T-helper 9 cell (primary cell): ENCODE measurements around the gene C9orf50.

Experiments used
- DNase-seq: peaks from one replicate; pipeline ENCODE4 v3.0.0-alpha.2; 2020

Gene C9orf50

DNA sequence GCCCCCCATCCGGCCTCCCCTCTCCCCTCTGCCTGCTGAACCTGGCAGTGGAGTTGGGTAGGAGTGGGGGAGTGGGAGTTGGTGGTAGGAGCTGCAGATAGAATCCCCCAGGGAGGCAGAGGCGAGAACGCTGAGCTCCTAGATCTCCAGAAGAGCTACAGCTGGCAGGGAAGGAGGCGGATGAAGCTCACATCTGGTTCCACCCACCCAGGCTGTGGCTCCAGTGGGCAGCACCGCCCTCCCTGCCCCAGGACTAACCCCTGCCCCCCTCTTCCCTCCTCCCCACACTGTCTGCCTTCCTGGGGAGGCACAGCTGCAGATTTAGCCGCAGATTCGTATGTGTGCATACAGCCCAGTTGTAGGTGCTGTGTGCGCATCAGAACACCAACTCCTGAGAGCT is 34.2 kb downstream of the C9orf50 start:
- no peak for DNase-seq

DNA sequence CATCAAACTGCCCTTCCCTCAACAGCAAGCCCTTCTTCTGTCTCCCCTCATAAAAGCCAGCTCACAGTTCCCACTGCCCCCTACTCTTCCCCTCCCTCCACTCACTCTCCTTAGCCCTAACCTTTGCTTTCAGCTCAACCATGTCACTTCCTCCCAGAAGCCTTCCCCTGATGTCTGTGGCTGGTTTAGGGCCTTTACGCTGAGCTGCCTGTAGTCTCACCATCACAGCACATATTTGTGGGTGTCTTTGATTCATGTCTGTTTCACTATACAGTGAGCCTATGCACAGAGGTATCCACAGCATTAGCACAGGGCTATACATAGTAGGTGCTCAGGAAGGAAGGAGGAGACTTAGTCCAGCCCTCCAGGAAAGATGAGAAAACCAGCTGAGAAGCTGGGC is 34.7 kb downstream of the C9orf50 start:
- no peak for DNase-seq

DNA sequence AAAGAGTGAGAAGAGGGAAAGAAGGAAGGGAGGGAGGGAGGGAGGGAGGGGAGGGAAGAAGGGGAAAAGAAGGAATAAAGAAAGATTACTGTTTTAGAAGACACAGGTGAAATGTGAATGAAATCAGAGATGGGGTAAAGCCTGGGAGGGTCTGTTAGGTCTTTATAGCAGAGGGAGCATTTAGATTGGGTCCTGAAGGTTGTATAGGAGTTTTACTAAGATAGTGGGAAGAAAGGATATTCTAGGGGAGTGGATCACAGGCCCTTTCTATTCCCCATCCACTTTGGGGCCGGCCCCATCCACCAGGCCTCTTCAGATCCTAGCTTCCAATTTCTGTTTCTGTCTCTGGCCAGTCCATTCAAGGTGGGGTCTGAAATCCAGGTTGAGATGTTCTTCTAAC is 35.5 kb downstream of the C9orf50 start:
- no peak for DNase-seq

- peak; percentile 32 for DNase-seq
Measured at GRCh38 chr9:129584136-129584535, 36.8 kb downstream of the C9orf50 start.

DNA sequence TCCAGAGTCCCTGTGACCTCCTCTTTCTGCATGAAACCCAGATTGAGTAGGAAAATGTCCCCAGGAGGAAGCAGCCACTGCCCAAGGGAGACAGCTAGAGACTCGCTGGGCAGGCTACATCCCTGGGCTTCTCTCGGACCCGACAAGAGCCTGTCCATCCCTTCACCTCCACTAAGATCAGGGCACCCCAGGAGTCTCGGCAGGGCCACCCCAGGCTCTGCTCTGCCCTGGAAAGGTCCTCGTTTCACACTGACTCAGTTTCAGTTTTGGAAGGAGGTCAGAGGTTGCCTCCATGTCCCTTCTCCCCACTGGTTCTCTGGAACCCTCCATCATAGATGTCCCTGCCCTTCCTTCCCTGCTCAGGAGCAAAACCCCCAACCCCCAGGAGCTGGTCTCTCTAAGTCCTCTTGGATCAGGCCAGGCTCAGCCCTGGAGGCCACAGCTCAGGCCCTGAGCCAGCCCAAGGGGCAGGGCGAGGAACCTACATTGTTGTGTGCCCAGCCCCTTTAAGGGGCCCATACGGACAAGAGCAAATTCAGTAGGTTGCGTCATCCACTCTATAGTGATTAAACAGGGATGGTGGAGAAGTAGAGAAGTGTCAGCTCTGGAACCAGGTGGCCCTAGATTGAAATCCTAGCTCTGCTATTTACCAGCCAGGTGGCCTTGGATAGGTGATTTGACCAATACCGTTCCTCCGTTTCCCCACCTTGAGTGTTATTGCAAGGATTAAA is 37.4 kb downstream of the C9orf50 start:
- no peak for DNase-seq

- DNase-seq: no peak
Measured at GRCh38 chr9:129582855-129583254, 38.0 kb downstream of the C9orf50 start.

GRCh38 chr9:129581505-129582189 is 39.3 kb downstream of the C9orf50 start:
- DNase-seq: no peak

DNA sequence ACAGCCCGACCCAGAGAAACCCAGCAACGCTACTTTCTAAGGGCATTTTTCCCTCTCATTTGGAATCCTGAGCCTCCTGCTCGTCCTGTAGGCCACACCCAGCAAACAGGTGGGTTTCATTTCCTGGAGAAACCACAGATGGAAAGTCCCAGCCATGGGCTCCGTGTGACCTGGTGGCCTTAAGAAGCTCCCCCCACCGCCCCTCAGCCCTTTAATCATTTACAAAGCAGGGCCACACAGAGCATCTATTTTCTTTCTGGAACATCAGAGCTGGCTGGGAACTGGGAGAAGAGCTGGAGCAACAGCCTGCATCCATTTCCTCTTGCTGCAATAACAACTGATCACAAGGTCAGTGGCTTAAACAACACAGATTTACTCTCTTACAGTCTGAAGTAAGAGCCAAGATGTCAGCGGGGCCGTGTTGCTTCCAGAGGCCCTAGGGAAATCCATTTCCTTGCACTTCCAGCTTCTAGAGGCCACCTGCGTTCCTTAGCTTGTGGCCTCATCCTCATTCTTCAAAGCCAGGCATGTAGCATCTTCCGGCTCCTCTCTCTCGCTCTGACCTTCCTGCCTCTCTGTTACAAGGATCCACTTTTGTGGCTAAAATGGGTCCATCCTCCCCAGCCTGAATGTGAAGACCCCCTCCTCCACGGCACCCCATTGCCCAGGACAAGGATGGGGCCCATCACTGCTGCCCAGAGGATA is 40.5 kb downstream of the C9orf50 start:
- no peak for DNase-seq

GRCh38 chr9:129579294-129579693 is 41.6 kb downstream of the C9orf50 start:
- DNase-seq: no peak

DNA sequence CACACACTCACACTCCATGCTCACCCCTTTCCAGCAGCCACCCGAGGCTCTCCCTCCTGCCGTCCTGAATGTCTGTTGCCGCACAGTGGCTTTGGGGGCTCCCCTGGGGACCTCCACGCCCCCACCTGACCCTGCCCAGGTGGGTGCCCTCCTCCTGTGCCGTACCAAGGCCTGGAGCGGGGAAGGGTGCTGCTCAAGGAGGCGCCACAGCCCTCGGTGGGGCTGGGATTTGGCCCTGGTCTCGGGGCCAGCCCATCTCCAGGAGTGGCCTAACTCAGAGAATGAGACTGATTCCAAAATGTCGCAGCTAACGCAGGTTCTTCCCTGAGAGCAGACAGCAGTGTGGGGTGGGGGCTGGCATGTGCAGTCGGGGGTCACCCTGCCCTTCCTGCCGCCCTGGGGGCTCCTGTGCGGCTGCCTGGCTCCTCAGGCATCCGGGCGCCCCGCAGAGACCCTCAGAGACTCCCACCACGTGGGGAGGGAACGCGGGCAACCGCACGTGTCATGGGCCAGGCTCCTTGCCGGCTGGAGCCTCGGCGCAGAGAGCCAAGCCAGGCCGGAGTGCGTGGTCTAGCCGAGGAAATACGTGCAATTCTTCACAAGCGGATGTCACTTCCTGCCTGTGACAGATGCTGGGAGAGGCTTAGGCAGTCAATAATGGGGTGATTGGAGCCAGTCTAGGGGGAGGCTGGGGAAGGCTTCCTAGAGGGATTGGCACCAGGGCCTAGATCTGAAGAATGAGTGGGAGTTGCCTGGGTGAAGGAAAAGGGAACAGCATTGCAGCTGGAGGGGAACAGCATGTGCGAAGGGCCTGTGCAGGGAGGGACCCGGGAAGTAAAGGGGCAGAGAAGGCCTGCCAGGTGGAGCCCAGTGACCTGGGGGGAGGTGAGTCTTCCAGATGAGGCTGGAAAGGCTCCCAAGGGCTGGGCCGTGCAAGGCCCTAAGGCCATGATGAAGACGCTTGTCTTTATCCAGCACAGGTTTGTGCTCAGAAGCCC is 44.1 kb downstream of the C9orf50 start:
- no peak for DNase-seq

DNA sequence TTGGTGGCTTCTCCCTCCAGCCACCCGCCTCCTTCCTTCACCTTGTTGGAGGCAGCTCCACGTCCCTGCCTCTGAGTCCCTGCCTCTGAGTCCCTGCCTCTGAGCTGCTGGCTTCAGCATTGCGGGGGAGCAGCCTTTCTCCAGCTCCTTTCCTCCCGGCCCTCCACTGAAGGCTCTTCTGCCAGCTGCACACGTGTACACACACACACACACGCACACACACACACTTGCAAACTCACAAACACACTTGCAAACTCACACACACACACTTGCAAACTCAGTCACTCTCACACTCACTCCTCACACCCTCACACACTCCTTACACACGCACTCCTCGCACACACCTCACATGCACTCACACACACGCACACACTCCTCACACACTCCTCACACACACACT is 45.1 kb downstream of the C9orf50 start:
- DNase-seq: no peak

- DNase-seq: no peak
Measured at GRCh38 chr9:129574911-129575585, 45.9 kb downstream of the C9orf50 start.

- DNase-seq: no peak
Measured at GRCh38 chr9:129573977-129574376, 46.9 kb downstream of the C9orf50 start.

DNA sequence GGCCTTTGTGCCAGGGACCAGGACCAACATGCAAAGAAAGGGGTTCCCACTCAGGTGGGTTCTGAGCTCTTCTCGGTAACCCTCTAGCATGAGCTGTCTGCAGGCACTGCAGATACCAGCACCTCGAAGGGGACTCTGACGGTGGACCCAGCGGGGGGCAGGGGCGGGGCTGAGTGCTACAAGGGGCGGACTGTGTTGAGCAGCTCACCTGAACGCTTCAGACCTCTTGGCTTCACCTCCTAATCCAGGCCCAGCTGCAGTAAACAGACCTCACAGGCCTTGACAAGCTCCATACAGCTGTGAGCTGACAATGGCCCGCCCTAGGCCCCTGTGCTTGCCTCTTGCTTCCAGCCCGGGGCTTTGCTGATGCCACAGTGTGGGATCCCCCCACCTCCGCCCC is 48.4 kb downstream of the C9orf50 start:
- DNase-seq: no peak

DNA sequence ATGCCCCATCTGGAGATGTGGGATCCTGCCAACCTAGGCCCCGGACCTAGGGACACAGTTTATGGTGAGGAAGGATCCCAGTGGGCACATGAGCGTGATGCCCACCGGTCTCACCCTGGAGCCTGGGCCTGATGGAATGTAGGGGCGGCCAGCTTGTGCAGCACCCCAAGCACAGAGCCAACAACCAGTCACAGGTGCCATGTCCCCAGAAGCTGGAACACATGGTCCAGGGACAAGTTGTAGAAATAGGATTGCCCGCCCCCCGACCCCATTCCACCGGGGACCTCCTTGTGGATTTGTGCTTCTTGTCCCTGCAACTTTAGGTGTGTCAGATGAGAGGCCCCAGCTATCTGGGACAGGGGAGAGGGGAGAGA is 48.9 kb downstream of the C9orf50 start:
- no peak for DNase-seq

- no peak for DNase-seq
Measured at GRCh38 chr9:129571298-129572051, 49.4 kb downstream of the C9orf50 start.

DNA sequence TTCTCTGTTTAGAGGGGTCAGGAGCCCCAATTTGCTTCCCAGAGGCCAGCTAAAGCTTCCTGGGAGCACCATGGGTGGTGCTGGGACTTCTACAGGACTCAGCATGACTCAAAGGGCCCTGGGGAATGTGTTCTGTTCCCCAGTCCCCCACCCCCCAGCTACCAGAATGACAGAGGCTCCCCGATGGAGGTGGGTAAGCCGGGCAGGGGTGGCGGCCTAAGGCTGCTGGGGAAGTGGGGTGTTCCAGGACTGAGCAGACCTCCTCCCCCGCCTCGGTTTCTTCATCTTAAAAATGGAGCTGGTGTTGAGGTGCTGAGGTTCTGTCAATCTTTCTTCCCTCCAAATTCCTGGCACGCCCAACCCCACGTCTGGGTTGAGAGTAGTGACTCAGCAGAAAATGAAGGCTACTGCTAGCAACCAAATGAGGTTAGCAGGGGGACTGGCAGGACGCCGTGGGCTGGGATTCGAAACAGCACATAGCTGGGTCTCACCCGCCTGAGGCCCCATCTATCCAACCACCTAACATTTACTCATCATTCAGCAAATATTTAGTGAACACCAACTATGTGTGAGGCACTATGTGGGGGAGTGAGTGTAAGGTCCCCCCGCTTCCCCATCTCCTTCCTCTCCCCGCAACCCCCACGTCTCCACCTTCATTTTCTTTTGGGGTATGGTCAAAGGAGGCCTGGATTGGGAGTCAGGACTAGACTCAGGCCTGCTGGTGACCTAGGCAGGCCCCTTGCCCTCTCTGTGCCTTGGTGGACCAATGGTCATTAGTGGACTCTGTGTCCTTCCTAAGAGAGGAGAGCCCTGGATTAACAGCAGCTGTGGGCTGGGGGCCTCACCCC is 50.2 kb downstream of the C9orf50 start:
- no peak for DNase-seq

- DNase-seq: no peak
Measured at GRCh38 chr9:129569502-129570449, 51.1 kb downstream of the C9orf50 start.
